KG1 (cell line): ENCODE results near the gene RIMOC1.

Source experiments
- DNase-seq: peaks from one replicate; lab custom pipeline; 2025; lab: John Stamatoyannopoulos, UW

Gene RIMOC1

GRCh38 chr5:41903892-41904799, at the start of gene RIMOC1:
Gene RIMOC1, plus strand, starts transcription at chr5:41904344. Its CDS starts 24 bp downstream, at chr5:41904368.
- DNase-seq, result peak; percentile 95

- DNase-seq, result peak; percentile 43
These were observed 47.3 kb upstream of the RIMOC1 start for GRCh38 chr5:41856644-41857491.

- DNase-seq, result no peak
These were observed 46.2 kb upstream of the RIMOC1 start for GRCh38 chr5:41857989-41858388.

GRCh38 chr5:41858890-41859289, 45.3 kb upstream of the RIMOC1 start:
- no peak for DNase-seq

- DNase-seq, result no peak
These were observed 40.2 kb upstream of the RIMOC1 start for GRCh38 chr5:41863871-41864486.

GRCh38 chr5:41869151-41869723, 34.9 kb upstream of the RIMOC1 start:
- no peak for DNase-seq

- peak; percentile 75 for DNase-seq
These were observed 34.2 kb upstream of the RIMOC1 start, which contains the start of gene OXCT1 for GRCh38 chr5:41869724-41870626. Gene OXCT1, minus strand, starts transcription at chr5:41870425. Its CDS starts 67 bp downstream, at chr5:41870358.

GRCh38 chr5:41870627-41871048, 33.5 kb upstream of the RIMOC1 start:
- DNase-seq, result no peak

GRCh38 chr5:41871852-41872251, 32.3 kb upstream of the RIMOC1 start:
- no peak for DNase-seq

GRCh38 chr5:41874512-41875060, 29.6 kb upstream of the RIMOC1 start:
- DNase-seq, result no peak

GRCh38 chr5:41875121-41875520, 29.0 kb upstream of the RIMOC1 start:
- no peak for DNase-seq

GRCh38 chr5:41876678-41877077, 27.5 kb upstream of the RIMOC1 start:
- no peak for DNase-seq

- DNase-seq, result no peak
These were observed 26.7 kb upstream of the RIMOC1 start for GRCh38 chr5:41877408-41877807.

- DNase-seq, result no peak
These were observed 26.0 kb upstream of the RIMOC1 start for GRCh38 chr5:41878173-41878572.

- DNase-seq, result no peak
These were observed 25.3 kb upstream of the RIMOC1 start for GRCh38 chr5:41878643-41879478.

GRCh38 chr5:41882765-41883164, 21.4 kb upstream of the RIMOC1 start:
- DNase-seq, result no peak

- no peak for DNase-seq
These were observed 20.9 kb upstream of the RIMOC1 start for GRCh38 chr5:41883243-41883642.

- DNase-seq, result no peak
These were observed 20.2 kb upstream of the RIMOC1 start for GRCh38 chr5:41883936-41884335.

- no peak for DNase-seq
These were observed 18.9 kb upstream of the RIMOC1 start for GRCh38 chr5:41885286-41885685.
